ENCODE results near the gene ANKRD34A.

The ANKRD34A gene

GRCh38 chr1:145991735-145992412 lies 27.5 kb upstream of the ANKRD34A start:
- ATAC-seq (ENCODE audit: low read depth) = no peak
- DNase-seq (ENCODE audit: low spot score) = no peak
- H3K9me3 ChIP-seq (ENCODE audit: severe bottlenecking) = no peaks in the 10 kb centered on the region
- H3K4me1 ChIP-seq (ENCODE audit: insufficient read depth, poor library complexity, severe bottlenecking) = peaks cover 10% of the 10 kb centered on the region
- peaks cover 43% of the 10 kb centered on the region for H3K36me3 ChIP-seq (ENCODE audit: low read depth)
- no peaks in the 10 kb centered on the region for H3K27me3 ChIP-seq (ENCODE audit: insufficient read depth, poor library complexity, severe bottlenecking)
- TF ChIP-seq CTCF (IDR thresholded peaks at IDR 0.05; ENCODE audit: poor library complexity, severe bottlenecking) = no peak
- no peak overlapping the region for H3K4me3 ChIP-seq (ENCODE audit: severe bottlenecking)
- peak overlapping the region; percentile 91 for H3K27ac ChIP-seq (ENCODE audit: poor library complexity, severe bottlenecking)

GRCh38 chr1:145990249-145990855 lies 26.0 kb upstream of the ANKRD34A start:
- Histone ChIP-seq H3K27ac (ENCODE audit: poor library complexity, severe bottlenecking) (no peak overlapping the region), H3K36me3 (ENCODE audit: low read depth) (peaks cover 35% of the 10 kb centered on the region), H3K9me3 (ENCODE audit: severe bottlenecking) (no peaks in the 10 kb centered on the region), H3K27me3 (ENCODE audit: insufficient read depth, poor library complexity, severe bottlenecking) (no peaks in the 10 kb centered on the region), H3K4me3 (ENCODE audit: severe bottlenecking) (no peak overlapping the region), H3K4me1 (ENCODE audit: insufficient read depth, poor library complexity, severe bottlenecking) (peaks cover 16% of the 10 kb centered on the region)
- no peak for TF ChIP-seq CTCF (IDR thresholded peaks at IDR 0.05; ENCODE audit: poor library complexity, severe bottlenecking)
- ATAC-seq (ENCODE audit: low read depth) (peak; percentile 8; the same call in 1 of the 3 replicates), DNase-seq (ENCODE audit: low spot score) (no peak)

- no peak for DNase-seq (ENCODE audit: low spot score)
- Histone ChIP-seq H3K4me3 (ENCODE audit: severe bottlenecking) (no peak overlapping the region), H3K27ac (ENCODE audit: poor library complexity, severe bottlenecking) (no peak overlapping the region), H3K27me3 (ENCODE audit: insufficient read depth, poor library complexity, severe bottlenecking) (no peaks in the 10 kb centered on the region), H3K36me3 (ENCODE audit: low read depth) (peaks cover 19% of the 10 kb centered on the region), H3K9me3 (ENCODE audit: severe bottlenecking) (no peaks in the 10 kb centered on the region), H3K4me1 (ENCODE audit: insufficient read depth, poor library complexity, severe bottlenecking) (peaks cover 23% of the 10 kb centered on the region)
- ATAC-seq (ENCODE audit: low read depth) = no peak
- no peak for TF ChIP-seq CTCF (IDR thresholded peaks at IDR 0.05; ENCODE audit: poor library complexity, severe bottlenecking)
Measured at GRCh38 chr1:145988773-145989172, 24.4 kb upstream of the ANKRD34A start.

GRCh38 chr1:145987926-145988325 lies 23.6 kb upstream of the ANKRD34A start:
- TF ChIP-seq CTCF (IDR thresholded peaks at IDR 0.05; ENCODE audit: poor library complexity, severe bottlenecking) = no peak
- no peak overlapping the region for H3K27ac ChIP-seq (ENCODE audit: poor library complexity, severe bottlenecking)
- H3K36me3 ChIP-seq (ENCODE audit: low read depth) = peaks cover 10% of the 10 kb centered on the region
- no peaks in the 10 kb centered on the region for H3K9me3 ChIP-seq (ENCODE audit: severe bottlenecking)
- ATAC-seq (ENCODE audit: low read depth) (no peak), DNase-seq (ENCODE audit: low spot score) (no peak)
- H3K4me1 ChIP-seq (ENCODE audit: insufficient read depth, poor library complexity, severe bottlenecking) = peaks cover 15% of the 10 kb centered on the region
- H3K4me3 ChIP-seq (ENCODE audit: severe bottlenecking) = no peak overlapping the region
- H3K27me3 ChIP-seq (ENCODE audit: insufficient read depth, poor library complexity, severe bottlenecking) = no peaks in the 10 kb centered on the region

GRCh38 chr1:145986551-145986950 lies 22.2 kb upstream of the ANKRD34A start:
- Histone ChIP-seq H3K27ac (ENCODE audit: poor library complexity, severe bottlenecking) (peak overlapping the region; percentile 56), H3K4me3 (ENCODE audit: severe bottlenecking) (no peak overlapping the region), H3K27me3 (ENCODE audit: insufficient read depth, poor library complexity, severe bottlenecking) (no peaks in the 10 kb centered on the region), H3K4me1 (ENCODE audit: insufficient read depth, poor library complexity, severe bottlenecking) (peaks cover 14% of the 10 kb centered on the region), H3K36me3 (ENCODE audit: low read depth) (no peaks in the 10 kb centered on the region), H3K9me3 (ENCODE audit: severe bottlenecking) (no peaks in the 10 kb centered on the region)
- no peak for TF ChIP-seq CTCF (IDR thresholded peaks at IDR 0.05; ENCODE audit: poor library complexity, severe bottlenecking)
- no peak for ATAC-seq (ENCODE audit: low read depth)
- DNase-seq (ENCODE audit: low spot score) = no peak
